Fibroblast of pulmonary artery (primary cell): Measurements from ENCODE around the gene ARHGAP32.

ENCODE experiments used
- DNase-seq: peaks from one replicate; pipeline ENCODE4 v3.0.0-alpha.2; 2010; ENCODE audit warnings: low read depth
- H3K4me3 ChIP-seq: replicated peaks from 2 replicates; pipeline ENCODE4 v1.5.1; 2011; ENCODE audit warnings: low read depth, mild to moderate bottlenecking, control low read depth, low read length, moderate library complexity
- CTCF ChIP-seq: IDR thresholded peaks from 2 replicates; pipeline ENCODE4 v1.5.1; 2011; ENCODE audit warnings: mild to moderate bottlenecking, control low read depth, low read length, inconsistent platforms; ENCODE audit errors: missing control alignments

ARHGAP32 gene

GRCh38 chr11:129215506-129216245, 23.6 kb upstream of the ARHGAP32 start:
- no peak for DNase-seq
- H3K4me3 ChIP-seq: no peak overlapping the region
- TF ChIP-seq CTCF: no peak

GRCh38 chr11:129214710-129215295, 22.7 kb upstream of the ARHGAP32 start:
- TF ChIP-seq CTCF: no peak
- H3K4me3 ChIP-seq: no peak overlapping the region
- DNase-seq: no peak

GRCh38 chr11:129213261-129213660, 21.1 kb upstream of the ARHGAP32 start:
- TF ChIP-seq CTCF: no peak
- DNase-seq: no peak
- H3K4me3 ChIP-seq: no peak overlapping the region

- DNase-seq: no peak
- TF ChIP-seq CTCF: no peak
- no peak overlapping the region for H3K4me3 ChIP-seq
Observed at GRCh38 chr11:129211397-129211796, 19.3 kb upstream of the ARHGAP32 start.

GRCh38 chr11:129210831-129211181, 18.7 kb upstream of the ARHGAP32 start:
- DNase-seq: no peak
- TF ChIP-seq CTCF: no peak
- no peak overlapping the region for H3K4me3 ChIP-seq

GRCh38 chr11:129209891-129210830, 18.0 kb upstream of the ARHGAP32 start:
- no peak overlapping the region for H3K4me3 ChIP-seq
- no peak for TF ChIP-seq CTCF
- no peak for DNase-seq
